GM12873 (cell line): ENCODE results near the gene GPAT3.

Experiments
- CTCF ChIP-seq: IDR thresholded peaks from 2 replicates; pipeline ENCODE4 v1.5.1; 2012; ENCODE audit warnings: low read depth, mild to moderate bottlenecking, moderate library complexity, low read length, control low read depth; ENCODE audit not compliant: insufficient read depth; ENCODE audit errors: missing control alignments

GPAT3 gene

GRCh38 chr4:83618431-83618830 lies 82.5 kb downstream of the GPAT3 start:
- no peak for TF ChIP-seq CTCF

- TF ChIP-seq CTCF, result no peak
Observed at GRCh38 chr4:83618991-83619645, 83.2 kb downstream of the GPAT3 start.

GRCh38 chr4:83625821-83626220 lies 89.9 kb downstream of the GPAT3 start:
- no peak for TF ChIP-seq CTCF

- TF ChIP-seq CTCF, result no peak
Observed at GRCh38 chr4:83626245-83626836, 90.4 kb downstream of the GPAT3 start.

GRCh38 chr4:83629945-83630721 lies 94.2 kb downstream of the GPAT3 start:
- TF ChIP-seq CTCF, result no peak

- TF ChIP-seq CTCF, result no peak
Observed at GRCh38 chr4:83631066-83631465, 95.2 kb downstream of the GPAT3 start.

- TF ChIP-seq CTCF, result no peak
Observed at GRCh38 chr4:83636930-83637329, 101.0 kb downstream of the GPAT3 start.
